Activated naive CD4-positive, alpha-beta T cell (primary cell): ENCODE results near the gene PROK1.

Experiments
- DNase-seq, 4 experiments: peaks; one replicate each; lab custom pipeline; 2025; lab: John Stamatoyannopoulos, UW

PROK1 gene

DNA sequence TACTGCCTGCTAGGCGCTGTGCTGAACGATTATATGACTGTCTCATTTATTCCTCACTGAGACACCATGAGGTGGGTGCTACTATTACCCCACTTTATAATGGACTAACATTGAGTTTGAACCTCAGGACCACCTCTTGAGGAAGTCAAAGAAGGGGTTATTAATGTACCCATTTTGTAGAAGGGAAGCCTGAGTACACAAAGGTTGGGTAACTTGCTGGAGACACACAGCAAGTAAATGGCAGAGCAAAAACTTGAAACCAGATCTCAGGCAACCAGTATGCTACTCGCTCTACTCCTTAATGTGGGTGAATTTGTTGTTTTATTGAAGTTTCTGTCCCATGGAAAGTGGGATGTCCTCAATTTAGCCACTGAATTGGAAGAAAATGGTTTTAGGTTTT, 37.9 kb downstream of the PROK1 start:
- DNase-seq: no peak

DNA sequence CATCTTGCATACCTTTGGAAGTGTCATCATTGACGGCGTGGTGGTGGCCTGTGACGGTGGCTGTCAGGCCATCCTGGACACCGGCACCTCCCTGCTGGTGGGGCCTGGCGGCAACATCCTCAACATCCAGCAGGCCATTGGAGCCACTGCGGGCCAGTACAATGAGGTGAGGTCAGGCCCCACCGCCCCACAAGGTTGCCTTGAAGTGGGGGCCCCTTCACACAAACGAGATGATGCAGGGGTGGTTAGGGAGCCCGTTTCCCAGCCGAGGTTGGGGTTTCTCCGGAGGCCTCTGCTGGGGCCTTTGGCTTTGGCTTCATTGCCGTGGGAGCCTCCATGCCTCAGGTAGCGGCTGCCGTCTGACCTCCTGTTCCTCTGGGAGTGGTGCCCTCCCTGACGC, 38.5 kb downstream of the PROK1 start:
- no peak for DNase-seq

DNA sequence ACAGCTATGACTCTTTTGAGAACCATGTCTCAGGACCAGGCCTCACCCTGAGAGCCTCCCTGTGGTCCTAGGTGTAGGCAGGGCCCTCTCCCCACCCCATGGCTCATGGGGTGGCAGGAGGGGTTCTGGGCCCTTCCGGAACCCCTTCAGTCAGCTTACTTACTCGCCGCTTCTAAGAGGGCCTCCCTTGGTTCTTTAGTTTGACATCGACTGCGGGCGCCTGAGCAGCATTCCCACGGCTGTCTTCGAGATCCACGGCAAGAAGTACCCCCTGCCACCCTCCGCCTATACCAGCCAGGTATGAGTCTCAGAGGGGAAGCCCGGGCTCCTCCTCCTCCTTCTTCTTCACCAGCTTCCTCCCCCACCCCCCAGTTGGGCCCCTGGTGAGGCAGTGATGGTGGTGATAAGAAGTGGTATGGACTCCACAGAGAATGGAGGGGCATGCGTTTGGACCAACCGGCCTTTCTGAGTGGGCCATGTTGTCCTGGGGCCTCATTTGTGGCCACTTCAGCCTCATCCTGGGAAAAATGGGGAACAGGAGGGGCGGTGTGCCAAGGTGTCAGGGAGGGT, 39.1 kb downstream of the PROK1 start:
- no peak for DNase-seq

DNA sequence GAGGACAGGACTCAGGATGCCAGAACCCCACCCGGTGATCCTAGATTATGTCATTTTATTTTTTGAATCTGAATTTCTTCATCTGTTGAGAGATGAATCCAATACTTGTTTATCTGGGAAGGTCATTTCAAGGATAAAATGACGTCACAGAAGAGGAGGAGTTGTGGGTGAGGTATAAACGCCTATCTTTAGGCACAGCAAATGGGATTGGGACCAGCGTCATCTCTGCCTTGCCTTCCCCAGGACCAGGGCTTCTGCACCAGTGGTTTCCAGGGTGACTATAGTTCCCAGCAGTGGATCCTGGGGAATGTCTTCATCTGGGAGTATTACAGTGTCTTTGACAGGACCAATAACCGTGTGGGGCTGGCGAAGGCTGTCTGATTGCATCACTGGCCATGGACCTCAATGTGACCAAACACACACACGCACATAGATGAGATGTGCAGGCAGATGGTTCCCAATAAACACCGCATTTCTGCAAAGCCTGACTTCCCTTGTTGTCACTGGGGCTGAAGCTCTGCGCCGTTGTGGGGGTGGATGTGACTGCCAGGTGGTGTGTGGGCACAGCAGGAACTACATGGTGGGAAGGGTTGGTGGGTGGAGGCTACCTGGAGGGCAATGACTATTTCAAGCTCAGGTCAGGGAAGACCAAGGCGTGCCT, 40.0 kb downstream of the PROK1 start:
- no peak for DNase-seq

DNA sequence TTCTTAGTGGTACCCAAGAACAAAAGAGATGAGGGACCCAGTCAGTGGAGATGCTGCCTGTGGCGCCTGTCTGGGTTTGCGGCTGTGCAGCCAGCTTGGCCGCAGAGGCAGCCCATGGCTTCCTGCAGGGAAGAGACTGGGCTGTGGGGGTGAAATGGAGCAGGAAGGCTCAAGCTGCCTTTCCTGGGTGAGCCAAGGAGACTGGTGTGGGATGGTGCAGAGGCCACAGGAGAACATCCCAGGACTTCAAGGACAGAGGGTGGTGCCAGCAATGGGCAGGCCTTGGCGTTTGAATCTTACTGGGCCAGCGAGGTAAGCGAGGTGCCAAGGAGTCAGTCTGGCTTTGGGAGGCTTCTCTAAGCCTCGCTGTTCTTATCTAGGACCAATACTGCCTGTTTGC, 41.6 kb downstream of the PROK1 start:
- DNase-seq: no peak

DNA sequence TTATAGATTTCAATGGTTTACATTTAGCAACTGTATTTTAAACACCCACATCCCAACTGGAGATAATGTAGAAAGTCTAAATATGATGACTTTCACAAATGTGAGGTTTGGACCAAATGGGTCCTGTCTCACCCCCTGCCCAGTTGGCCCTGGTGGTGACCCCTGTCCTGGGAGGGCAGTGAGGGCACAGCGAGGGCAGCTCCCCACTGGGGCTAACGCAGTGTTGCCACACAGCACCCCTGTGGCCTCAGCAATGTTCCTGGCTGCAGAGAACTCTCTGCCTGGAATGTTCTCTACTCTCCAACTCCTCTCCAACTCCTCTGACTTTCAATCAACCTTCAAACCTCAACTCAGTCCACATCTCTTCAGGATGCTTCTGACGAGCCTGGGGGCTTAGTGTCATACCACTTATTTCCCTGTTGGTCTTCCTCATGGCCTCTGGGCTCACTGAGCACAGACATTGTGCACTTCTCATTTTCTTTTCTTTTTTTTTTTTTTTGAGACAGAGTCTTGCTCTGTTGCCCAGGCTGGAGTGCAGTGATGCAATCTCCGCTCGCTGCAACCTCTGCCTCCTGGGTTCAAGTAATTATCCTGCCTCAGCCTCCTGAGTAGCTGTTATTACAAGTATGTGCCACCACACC, 42.2 kb downstream of the PROK1 start:
- DNase-seq: no peak

DNA sequence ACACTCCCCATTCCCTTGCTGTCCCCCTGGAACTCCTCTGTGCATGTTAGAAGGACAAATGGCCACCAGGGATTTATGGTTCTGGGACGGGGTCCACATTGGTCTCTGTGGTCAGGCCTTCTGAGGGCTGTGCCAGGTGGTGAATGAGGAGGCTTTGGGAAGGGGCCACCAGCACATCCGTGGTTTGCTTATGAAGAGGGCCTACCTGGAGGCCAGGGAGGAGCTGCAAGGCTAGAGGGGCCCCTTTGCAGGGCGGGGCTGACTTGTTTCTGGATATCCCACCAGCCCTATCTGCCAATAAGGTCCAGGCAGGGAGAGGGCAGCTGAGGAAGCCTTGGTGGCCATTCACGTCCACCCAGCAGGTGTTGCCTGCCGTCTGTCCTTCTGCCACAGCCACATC, 43.1 kb downstream of the PROK1 start:
- DNase-seq: no peak

DNA sequence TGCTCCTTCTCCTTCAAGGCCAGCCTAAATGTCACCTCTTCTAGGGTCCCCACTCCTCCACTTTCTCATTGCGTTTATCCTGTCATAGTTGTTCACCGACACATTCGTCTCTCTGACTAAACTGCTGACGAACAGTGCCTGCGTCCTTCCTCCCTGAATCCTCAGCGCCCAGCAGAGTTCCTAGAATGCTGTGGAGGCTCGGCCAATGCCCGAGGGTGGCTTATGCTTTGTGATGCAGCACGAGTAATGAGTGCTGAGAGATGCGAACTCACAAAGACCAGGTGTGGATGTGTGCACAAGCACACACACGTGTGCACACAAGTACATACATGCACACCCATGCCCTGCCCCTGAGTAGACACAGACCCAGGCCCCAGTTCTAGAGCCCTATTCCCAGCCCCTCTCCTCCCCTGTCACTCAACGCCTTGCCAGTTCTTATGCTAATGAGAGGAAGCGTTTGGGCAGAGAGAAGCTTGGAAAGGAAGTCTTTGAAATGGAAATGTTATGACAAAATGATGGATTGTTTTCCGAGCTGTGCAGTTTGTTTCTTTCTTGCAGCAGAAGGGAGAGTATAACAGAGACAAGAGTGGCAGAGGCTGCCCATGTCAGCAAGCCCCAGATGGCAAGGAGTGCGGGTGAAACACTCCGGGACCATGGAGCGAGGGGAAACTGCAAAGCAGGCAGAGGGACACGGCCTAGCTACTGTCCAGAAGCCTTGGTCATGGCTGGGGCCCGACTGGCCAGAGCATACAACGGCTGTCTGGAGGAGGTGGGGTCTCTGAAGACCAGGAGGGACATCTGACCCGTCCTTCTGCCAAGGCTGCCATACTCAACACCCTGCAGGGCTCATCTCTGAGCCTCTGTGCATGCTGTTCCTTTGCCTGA, 43.8 kb downstream of the PROK1 start:
- DNase-seq: no peak

DNA sequence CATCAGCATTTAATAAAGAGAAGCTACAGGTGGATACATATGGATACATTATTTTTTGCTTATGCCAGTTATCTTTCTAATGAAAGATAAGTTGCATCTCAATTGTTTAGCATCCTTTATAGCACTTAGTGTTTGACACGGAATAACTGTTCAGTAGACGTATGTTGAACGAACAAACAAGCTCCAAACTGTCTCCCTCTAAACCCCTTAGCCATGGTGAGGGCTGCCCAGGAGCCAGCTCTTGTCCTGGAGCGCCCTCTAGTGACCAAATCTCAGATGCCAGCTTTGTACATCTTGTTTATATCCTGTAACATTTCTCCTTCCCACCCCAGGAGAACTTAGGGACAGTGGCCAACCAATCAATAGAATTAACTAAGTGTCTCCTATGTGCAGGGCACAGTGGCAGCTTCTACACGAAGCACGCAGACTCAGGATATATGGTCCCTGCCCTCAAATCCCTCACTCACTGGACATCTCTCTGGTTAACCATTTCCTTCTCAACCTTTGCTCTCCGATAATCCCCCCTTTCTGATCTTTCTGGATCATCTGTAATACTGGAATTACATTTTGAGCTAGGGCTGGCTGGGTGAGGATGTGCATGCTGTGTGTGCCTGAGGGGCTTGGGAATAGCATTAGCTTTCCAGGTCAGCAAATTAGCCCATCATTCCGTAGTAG, 45.1 kb downstream of the PROK1 start:
- DNase-seq: peak; percentile 27 to 63 (median 56)

DNA sequence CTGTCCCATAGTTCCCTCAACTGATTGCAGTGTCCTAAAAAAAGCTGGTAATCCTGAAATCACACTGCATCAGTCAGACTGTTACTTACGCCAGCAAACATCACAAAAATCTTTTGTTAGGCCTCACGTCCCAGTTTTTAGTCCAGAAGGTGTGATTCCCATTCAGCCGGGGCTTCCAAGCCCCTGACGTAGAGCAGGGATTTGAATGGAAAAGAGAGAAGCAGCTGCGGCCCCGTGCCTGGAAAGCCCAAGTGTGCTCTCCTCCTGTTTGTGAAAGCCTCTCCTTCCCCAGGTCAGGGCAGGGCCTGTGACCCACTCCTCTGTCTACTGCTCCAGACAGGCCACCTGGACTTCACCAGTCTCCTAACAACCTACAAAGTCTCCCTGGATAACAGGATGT, 47.3 kb downstream of the PROK1 start:
- no peak for DNase-seq

DNA sequence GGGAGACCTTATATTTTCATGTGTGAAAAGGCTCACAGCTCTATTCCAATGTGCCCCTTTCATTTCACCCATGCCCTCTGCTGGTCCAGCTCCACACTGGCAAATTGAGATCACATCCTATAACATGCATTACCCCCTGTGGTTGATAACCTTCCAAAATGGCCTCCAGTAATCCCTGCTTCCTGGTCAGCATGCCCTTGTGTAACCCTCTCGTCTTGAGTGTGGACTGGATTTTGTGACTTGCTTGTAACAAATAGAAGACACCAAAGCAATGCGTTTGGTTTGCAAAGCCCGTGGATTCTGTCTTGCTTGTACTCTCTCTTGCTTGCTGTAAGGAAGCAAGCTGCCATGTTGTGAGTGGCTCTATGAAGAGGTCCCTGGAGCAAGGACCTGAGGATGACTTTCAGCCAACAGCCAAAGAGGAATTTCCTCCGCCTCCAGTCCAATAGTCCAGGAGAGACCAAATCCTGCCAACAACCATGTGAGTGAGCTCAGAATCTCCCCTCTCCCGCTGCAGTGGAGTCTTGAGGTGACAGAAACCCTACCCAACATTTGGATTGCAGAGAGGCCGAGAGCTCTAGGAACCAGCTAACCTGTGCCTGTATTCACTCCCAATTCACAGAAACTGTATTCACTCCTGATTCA, 50.7 kb downstream of the PROK1 start:
- DNase-seq: no peak

DNA sequence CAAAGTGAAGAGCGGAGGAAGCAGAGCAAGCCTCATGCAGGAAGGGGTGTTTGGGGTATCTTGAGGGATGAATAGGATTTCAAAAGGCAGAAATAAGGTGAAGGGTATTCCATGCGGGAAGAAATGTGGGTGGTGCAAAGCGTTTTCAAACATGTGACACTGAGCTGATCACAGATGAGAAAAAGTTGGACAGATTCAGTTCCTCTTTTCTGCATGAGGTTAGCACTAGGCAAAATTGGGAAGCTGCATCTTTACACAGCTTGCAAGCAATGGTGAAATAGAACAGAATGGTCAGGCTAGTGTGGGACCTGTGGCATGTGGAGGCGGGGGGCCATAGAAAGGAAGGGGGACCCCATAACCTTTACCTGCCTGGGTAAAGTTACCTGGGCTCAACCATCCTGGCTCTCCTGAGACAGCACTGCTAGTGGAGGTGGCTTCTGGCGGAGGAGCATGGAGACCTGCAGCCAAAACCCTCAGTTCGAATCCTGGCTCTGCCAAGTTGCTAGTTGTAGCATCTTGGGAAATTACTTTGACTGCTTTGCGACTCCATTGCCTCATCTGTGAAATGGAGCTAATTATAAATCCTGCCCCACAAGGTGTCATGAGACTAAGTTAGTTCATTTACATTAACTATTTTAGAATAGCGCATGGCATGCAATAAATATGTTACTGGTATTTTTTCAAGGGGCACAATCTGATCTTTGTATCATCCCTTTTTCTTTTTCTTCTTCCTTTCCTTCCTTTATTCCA, 51.6 kb downstream of the PROK1 start:
- DNase-seq: no peak

DNA sequence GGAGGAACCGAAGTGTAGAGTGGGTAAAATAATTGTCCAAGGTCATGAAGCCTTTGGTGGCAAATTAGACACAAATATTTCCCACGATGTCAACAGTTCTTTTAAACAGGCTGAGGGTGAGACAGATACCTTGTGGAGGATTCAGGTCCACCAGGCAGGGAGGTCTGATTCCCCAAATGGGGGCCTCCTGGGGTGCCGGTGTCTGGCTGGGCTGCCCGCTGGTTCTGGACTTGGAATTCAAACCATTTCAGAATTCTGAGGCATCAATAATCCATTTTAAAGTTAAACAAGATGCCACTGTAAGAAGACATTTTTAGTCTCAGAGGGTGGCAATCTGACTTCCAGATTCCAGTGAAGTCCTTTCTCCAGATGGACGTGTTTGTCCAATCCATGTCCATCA, 52.5 kb downstream of the PROK1 start:
- no peak for DNase-seq

DNA sequence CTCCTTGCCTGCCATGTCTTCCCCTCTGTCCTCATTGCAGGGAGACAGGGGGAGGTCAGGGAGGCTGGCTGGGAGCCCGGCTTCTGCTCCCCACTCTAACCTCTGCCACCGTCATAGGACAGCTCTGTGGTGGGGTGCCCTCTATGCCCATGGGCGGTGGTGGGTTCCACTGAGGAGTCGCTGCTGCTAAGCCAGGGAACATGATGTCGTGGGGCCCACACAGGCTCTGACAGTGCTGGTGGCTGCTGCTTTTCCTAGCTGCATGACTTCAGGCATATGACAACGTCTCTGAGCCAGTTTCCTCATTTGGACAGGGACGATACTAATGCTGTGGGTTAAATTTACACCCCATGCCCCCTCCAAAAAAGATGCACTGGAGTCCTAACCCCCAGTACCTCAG, 53.3 kb downstream of the PROK1 start:
- no peak for DNase-seq

DNA sequence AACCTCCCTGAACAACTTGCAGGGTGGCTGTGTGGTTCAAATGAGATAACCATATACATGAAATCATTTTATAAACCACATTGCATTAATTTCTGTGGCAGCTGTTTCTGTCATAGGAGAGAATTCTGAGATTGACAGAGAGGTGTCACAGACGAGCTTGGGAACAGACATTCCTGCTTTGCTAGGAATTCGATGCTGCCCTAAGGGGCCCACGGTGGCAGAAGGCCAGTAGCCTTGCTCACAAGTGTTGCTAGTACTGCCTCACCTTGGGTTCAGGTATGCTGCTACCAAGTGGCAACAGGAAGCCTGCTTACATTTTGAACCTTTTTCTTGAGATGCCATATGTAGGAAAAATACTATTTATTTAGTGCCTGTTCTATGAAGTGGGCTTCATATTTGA, 54.6 kb downstream of the PROK1 start:
- no peak for DNase-seq

DNA sequence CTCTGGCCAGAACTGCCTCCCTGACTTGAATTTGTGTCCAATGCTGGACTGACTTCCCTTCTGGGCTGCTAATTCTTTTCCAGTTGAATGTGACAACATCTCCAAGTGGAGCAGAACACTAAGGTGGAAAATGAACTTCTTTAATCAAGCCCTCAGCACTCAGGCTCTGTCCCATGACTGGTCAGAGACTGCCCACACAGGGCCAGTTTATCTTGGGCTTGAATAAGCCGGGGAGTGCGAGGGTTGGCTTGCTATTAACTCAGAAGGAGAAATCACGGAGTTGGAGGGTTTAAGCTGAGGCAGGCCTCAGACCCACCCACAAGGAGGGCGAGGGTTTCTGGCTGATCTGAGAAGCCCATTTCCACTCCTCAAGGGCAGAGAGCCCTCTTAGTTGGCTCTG, 55.6 kb downstream of the PROK1 start:
- no peak for DNase-seq
